ENCODE data around the gene PLXND1. TPM values are rescaled to one million over a fixed set of nuclear protein-coding genes. Genes with fewer than 3 reads are reported as not detected.

Gene PLXND1
- total and polyA plus RNA-seq, 2 donors from 2014 or later, result 67.0 to 152 TPM

DNA sequence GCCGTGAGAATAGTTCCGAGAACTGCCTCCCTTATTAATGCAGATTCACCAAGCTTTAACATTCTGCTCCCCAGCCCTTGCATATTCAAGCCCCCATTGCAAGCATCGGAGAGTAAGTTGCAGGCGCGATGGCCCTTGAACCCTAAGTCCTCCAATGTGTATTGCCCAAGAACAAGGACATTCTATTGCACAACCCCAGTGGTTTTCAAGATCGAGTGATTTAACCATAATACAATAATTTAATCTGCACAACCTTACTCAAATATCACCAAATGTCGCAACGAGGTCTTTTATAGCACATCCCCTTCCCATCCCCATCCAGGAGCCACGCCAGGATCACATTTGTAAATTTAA lies 21.7 kb upstream of the PLXND1 start:
- Histone ChIP-seq H3K27ac (ENCODE audit: low read depth in 2 of 2, low read length in 2 of 2) (peak overlapping the region; percentile 92 to 96), H3K9ac (ENCODE audit: low read length in 3 of 3) (peak overlapping the region in 1 of 3 donors; percentile 32), H3K4me3 (ENCODE audit: low read length in 3 of 3) (peak overlapping the region; percentile 58 to 80 (median 75)), H3K27me3 (ENCODE audit: control insufficient read depth, insufficient read depth, low read length) (no peaks in the 10 kb centered on the region), H3K36me3 (ENCODE audit: control insufficient read depth in 2 of 3, insufficient read depth in 3 of 3, low read length in 3 of 3) (no peaks in the 10 kb centered on the region), H3K9me3 (ENCODE audit: control insufficient read depth in 2 of 3, insufficient read depth in 1 of 3, low read length in 3 of 3) (no peaks in the 10 kb centered on the region), H3K4me1 (ENCODE audit: control insufficient read depth in 2 of 3, insufficient read depth in 2 of 3, low read depth in 1 of 3, low read length in 3 of 3) (peaks cover 0 to 34% (median 5%) of the 10 kb centered on the region in 3 donors)
- intact Hi-C loops (cut with DNase I), result no loop called here
- TF ChIP-seq, protein P1, sequence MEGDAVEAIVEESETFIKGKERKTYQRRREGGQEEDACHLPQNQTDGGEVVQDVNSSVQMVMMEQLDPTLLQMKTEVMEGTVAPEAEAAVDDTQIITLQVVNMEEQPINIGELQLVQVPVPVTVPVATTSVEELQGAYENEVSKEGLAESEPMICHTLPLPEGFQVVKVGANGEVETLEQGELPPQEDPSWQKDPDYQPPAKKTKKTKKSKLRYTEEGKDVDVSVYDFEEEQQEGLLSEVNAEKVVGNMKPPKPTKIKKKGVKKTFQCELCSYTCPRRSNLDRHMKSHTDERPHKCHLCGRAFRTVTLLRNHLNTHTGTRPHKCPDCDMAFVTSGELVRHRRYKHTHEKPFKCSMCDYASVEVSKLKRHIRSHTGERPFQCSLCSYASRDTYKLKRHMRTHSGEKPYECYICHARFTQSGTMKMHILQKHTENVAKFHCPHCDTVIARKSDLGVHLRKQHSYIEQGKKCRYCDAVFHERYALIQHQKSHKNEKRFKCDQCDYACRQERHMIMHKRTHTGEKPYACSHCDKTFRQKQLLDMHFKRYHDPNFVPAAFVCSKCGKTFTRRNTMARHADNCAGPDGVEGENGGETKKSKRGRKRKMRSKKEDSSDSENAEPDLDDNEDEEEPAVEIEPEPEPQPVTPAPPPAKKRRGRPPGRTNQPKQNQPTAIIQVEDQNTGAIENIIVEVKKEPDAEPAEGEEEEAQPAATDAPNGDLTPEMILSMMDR (IDR thresholded peaks at IDR 0.05; ENCODE audit: borderline replicate concordance, extremely low read depth, insufficient read depth), result no peak
- DNase-seq (peak in 1 of 5 donors; percentile 84), FAIRE-seq (no peak)

GRCh38 chr3:129627350-129628168 lies 21.1 kb upstream of the PLXND1 start:
- TF ChIP-seq, protein P1 (IDR thresholded peaks at IDR 0.05; ENCODE audit: borderline replicate concordance, extremely low read depth, insufficient read depth), result peak; percentile 90
- DNase-seq, result peak; percentile 86 to 95 (median 91)
- Histone ChIP-seq H3K27ac (ENCODE audit: low read depth in 2 of 2, low read length in 2 of 2) (peak overlapping the region; percentile 92 to 96), H3K4me3 (ENCODE audit: low read length in 3 of 3) (peak overlapping the region; percentile 58 to 80 (median 75)), H3K27me3 (ENCODE audit: control insufficient read depth, insufficient read depth, low read length) (no peaks in the 10 kb centered on the region), H3K9ac (ENCODE audit: low read length in 3 of 3) (peak overlapping the region; percentile 40 to 80 (median 75)), H3K9me3 (ENCODE audit: control insufficient read depth in 2 of 3, insufficient read depth in 1 of 3, low read length in 3 of 3) (no peaks in the 10 kb centered on the region), H3K36me3 (ENCODE audit: control insufficient read depth in 2 of 3, insufficient read depth in 3 of 3, low read length in 3 of 3) (no peaks in the 10 kb centered on the region), H3K4me1 (ENCODE audit: control insufficient read depth in 2 of 3, insufficient read depth in 2 of 3, low read depth in 1 of 3, low read length in 3 of 3) (peaks cover 0 to 39% (median 5%) of the 10 kb centered on the region in 3 donors)
- intact Hi-C loops (cut with DNase I), result no loop called here
- no peak for FAIRE-seq

DNA sequence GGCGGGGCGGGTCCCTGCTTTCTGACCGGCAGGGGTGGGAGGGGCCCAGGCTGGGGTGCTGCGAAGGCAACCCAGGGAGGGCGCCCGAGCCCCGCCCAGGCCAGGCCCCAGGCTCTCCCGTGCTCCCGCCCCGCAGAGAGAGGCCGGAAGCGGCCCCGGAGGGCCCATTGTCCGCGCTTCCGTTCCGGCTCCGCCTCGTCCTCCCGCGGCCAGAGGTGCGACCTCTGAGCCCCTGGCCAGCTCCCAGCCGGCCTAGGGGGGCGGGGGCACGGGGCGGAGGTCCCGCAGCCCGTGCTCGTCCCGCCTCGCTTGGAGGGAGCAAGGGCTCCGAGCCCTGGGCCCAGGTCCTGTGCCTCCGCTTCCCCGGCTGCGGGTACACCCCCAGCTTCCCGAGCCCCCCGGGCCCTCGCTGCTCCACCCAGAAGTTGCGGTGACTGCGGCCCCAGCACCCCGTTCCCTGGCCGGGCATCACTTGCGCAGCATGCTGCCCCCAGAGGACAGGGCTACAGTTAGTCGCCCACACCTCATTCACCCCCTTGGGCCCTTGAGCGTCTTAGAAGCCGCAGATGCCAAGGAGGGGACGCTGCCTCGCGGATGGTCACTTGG lies 20.4 kb upstream of the PLXND1 start:
- peak overlapping the region in 2 of 3 donors; percentile 75 to 80 for H3K9ac ChIP-seq (ENCODE audit: low read length in 3 of 3)
- H3K27me3 ChIP-seq (ENCODE audit: control insufficient read depth, insufficient read depth, low read length), result no peaks in the 10 kb centered on the region
- peak overlapping the region; percentile 92 to 96 for H3K27ac ChIP-seq (ENCODE audit: low read depth in 2 of 2, low read length in 2 of 2)
- H3K4me1 ChIP-seq (ENCODE audit: control insufficient read depth in 2 of 3, insufficient read depth in 2 of 3, low read depth in 1 of 3, low read length in 3 of 3), result peaks cover 0 to 42% (median 5%) of the 10 kb centered on the region in 3 donors
- DNase-seq, result peak; percentile 72 to 98 (median 85)
- TF ChIP-seq, protein P1 (IDR thresholded peaks at IDR 0.05; ENCODE audit: borderline replicate concordance, extremely low read depth, insufficient read depth), result no peak
- no peak for FAIRE-seq
- no peaks in the 10 kb centered on the region for H3K36me3 ChIP-seq (ENCODE audit: control insufficient read depth in 2 of 3, insufficient read depth in 3 of 3, low read length in 3 of 3)
- no peaks in the 10 kb centered on the region for H3K9me3 ChIP-seq (ENCODE audit: control insufficient read depth in 2 of 3, insufficient read depth in 1 of 3, low read length in 3 of 3)
- peak overlapping the region; percentile 26 to 80 (median 70) for H3K4me3 ChIP-seq (ENCODE audit: low read length in 3 of 3)
- intact Hi-C loops (cut with DNase I), result no loop called here

All from kidney (tissue), 14 donors.